PC-9 (cell line): Measurements from ENCODE around the gene TIMM9. TPM values are rescaled to one million over a fixed set of nuclear protein-coding genes. Genes with fewer than 3 reads are reported as not detected.

Experiments
- BruUV-seq: library from RNA; stranded (reverse); fragments of 400-500 nt; replicated peaks from 2 replicates; lab custom pipeline; 2021; lab: Mats Ljungman, UMichigan
- CTCF ChIA-PET: fragments of 300-600 bp; sonication (Branson Sonifier 250); formaldehyde crosslinking; loops from one replicate; lab custom pipeline; 2022; ENCODE audit warnings: antibody characterized with exemption; lab: Charles Lee
- POLR2A ChIA-PET: fragments of 300-600 bp; sonication (Branson Sonifier 250); formaldehyde crosslinking; loops from one replicate; lab custom pipeline; 2022; ENCODE audit warnings: antibody characterized with exemption; ENCODE audit not compliant: unreplicated experiment; lab: Charles Lee
- DNase-seq, 2 experiments: peaks; one replicate each; pipeline versions ENCODE4 v3.0.0 to v3.0.0-alpha.2; 2015 to 2022; ENCODE audit warnings: mixed read lengths in 1 of 2
- H2AFZ ChIP-seq: fragments of 200-600 bp; sonication (generic); 2 replicates; pipeline ENCODE4 v1.8.1; 2017; ENCODE audit warnings: antibody characterized with exemption
- H3F3A ChIP-seq: fragments of 200-600 bp; sonication (generic); 2 replicates; pipeline ENCODE4 v1.8.1; 2017; ENCODE audit warnings: antibody characterized with exemption, mild to moderate bottlenecking, low read depth; ENCODE audit not compliant: insufficient read depth
- H3K27ac ChIP-seq: fragments of 200-600 bp; sonication (generic); 2 replicates; pipeline ENCODE4 v1.6.1; 2016; ENCODE audit warnings: mixed run types
- H3K27me3 ChIP-seq: fragments of 200-600 bp; sonication (generic); 2 replicates; pipeline ENCODE4 v1.6.1; 2016; ENCODE audit warnings: low read depth, mixed run types; ENCODE audit not compliant: insufficient read depth
- H3K36me3 ChIP-seq: fragments of 200-600 bp; sonication (generic); 2 replicates; pipeline ENCODE4 v1.6.1; 2016; ENCODE audit warnings: low read depth, mixed run types
- H3K4me1 ChIP-seq: fragments of 200-600 bp; sonication (generic); replicated peaks from 2 replicates; pipeline ENCODE4 v1.6.1; 2016; ENCODE audit warnings: mixed run types; ENCODE audit not compliant: insufficient read depth
- H3K4me2 ChIP-seq: fragments of 200-600 bp; sonication (generic); 2 replicates; pipeline ENCODE4 v1.6.1; 2017; ENCODE audit warnings: mixed run types
- H3K4me3 ChIP-seq: fragments of 200-600 bp; sonication (generic); 2 replicates; pipeline ENCODE4 v1.6.1; 2016; ENCODE audit warnings: mixed run types
- H3K79me2 ChIP-seq: fragments of 200-600 bp; sonication (generic); 2 replicates; pipeline ENCODE4 v1.6.1; 2017; ENCODE audit warnings: low read depth, mixed run types
- H3K9me2 ChIP-seq: fragments of 200-600 bp; sonication (generic); 2 replicates; pipeline ENCODE4 v1.8.1; 2017; ENCODE audit warnings: mild to moderate bottlenecking; ENCODE audit not compliant: insufficient read depth
- H3K9me3 ChIP-seq: fragments of 200-600 bp; sonication (generic); 2 replicates; pipeline ENCODE4 v1.8.1; 2016; ENCODE audit warnings: low read depth; ENCODE audit not compliant: insufficient read depth
- H4K20me1 ChIP-seq: fragments of 200-600 bp; sonication (generic); 2 replicates; pipeline ENCODE4 v1.8.1; 2017; ENCODE audit not compliant: insufficient read depth
- EZH2 ChIP-seq: fragments of 200-600 bp; sonication (generic); IDR thresholded peaks from 2 replicates; pipeline ENCODE4 v1.8.0; 2017; ENCODE audit warnings: antibody characterized with exemption, low read depth
- intact Hi-C: fragments of 100-400 bp; cut with micrococcal nuclease; formaldehyde crosslinking; loops from one replicate; pipeline ENCODE4 v1.10.0; 2022; ENCODE audit not compliant: unreplicated experiment
- total RNA-seq: library from RNA; stranded (reverse); gene quantifications from 2 replicates; pipeline ENCODE4 v1.2.3, GENCODE V29; 2021
- TF ChIP-seq, protein P1 (sequence below): fragments of 200-600 bp; sonication (generic); conservative IDR thresholded peaks from 2 replicates; pipeline ENCODE4 v1.6.1; 2017; ENCODE audit warnings: mixed run types, antibody characterized with exemption, mild to moderate bottlenecking, moderate library complexity

Gene TIMM9
- total RNA-seq, 1 experiment from 2014 or later = 37.0 TPM

DNA sequence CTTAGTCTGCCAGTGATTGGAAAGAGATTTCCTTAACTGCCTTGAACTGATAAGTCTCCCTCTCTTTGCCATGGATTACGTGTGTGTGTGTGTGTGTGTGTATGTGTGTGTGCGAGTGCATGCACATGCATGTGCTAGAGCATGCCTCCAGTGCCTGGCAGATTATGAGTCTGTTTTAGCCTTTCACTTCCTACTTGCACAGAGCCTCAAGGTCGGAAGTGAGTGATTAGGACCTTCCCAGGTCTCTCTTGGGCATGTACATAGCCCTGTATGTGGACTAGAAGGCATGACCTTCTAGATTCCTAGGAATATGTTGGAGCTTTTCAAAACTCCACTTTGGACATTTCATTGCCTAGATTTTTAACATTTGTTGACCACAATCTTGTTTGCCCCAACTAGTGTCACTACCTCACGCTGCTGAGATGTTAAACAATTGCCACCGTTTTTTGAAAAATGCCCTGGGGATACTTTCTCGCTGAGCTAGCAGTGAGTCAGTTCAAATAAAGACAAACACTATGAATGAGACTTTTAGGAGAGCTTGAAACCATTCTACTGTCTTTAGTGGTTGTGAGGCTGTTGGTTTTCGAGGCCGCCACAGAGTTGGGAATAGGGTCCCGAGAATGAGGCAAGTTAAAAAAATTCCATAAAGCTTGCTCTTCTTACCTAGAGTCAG is 28.4 kb upstream of the TIMM9 start:
- peak; percentile 53 to 84 for DNase-seq
- H3K4me2 ChIP-seq = peak overlapping the region; percentile 60
- intact Hi-C loops = no loop called here
- H3K4me1 ChIP-seq = peaks cover 19% of the 10 kb centered on the region
- H2AFZ ChIP-seq = no peak overlapping the region
- 0 out of 2 replicates have a peak overlapping the region, but pooled peaks have one; percentile 7 for H3K4me3 ChIP-seq
- no peaks in the 10 kb centered on the region for H3K36me3 ChIP-seq
- no peaks in the 10 kb centered on the region for H3K9me2 ChIP-seq
- H3F3A ChIP-seq = peaks cover 16% of the 10 kb centered on the region
- CTCF ChIA-PET = no interaction called here
- POLR2A ChIA-PET = interaction anchor here (0.5 to 0.7 kb wide), 3 partner anchors 126 to 890 kb away, joined by 3 to 9 read pairs (median 4); no protein-coding TSS in a partner anchor
- no peak for TF ChIP-seq EZH2
- TF ChIP-seq, protein P1, sequence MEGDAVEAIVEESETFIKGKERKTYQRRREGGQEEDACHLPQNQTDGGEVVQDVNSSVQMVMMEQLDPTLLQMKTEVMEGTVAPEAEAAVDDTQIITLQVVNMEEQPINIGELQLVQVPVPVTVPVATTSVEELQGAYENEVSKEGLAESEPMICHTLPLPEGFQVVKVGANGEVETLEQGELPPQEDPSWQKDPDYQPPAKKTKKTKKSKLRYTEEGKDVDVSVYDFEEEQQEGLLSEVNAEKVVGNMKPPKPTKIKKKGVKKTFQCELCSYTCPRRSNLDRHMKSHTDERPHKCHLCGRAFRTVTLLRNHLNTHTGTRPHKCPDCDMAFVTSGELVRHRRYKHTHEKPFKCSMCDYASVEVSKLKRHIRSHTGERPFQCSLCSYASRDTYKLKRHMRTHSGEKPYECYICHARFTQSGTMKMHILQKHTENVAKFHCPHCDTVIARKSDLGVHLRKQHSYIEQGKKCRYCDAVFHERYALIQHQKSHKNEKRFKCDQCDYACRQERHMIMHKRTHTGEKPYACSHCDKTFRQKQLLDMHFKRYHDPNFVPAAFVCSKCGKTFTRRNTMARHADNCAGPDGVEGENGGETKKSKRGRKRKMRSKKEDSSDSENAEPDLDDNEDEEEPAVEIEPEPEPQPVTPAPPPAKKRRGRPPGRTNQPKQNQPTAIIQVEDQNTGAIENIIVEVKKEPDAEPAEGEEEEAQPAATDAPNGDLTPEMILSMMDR = no peak
- no peaks in the 10 kb centered on the region for H3K27me3 ChIP-seq
- H3K27ac ChIP-seq = peak overlapping the region; percentile 24
- no peaks in the 10 kb centered on the region for H3K79me2 ChIP-seq
- no peaks in the 10 kb centered on the region for H4K20me1 ChIP-seq
- no TSS peak for BruUV-seq
- no peaks in the 10 kb centered on the region for H3K9me3 ChIP-seq

DNA sequence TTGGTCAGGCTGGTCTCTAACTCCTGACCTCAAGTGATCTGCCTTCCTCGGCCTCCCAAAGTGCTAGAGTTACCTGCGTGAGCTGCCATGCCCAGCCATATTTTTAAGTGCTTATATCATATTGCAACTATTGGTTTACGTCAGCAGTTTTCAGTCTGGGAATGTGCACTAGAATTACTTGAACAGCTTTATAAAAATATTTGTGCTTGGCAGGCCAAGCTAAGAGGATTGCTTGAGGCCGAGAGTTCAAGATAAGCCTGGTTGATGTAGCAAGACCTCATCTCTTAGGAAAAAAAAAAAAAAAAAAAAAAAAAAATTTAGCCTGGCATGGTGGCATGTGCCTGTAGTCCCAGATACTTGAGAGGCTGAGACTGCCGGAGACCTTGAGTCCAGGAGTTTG is 17.3 kb upstream of the TIMM9 start:
- no peaks in the 10 kb centered on the region for H3K9me2 ChIP-seq
- 0 out of 2 replicates have a peak, but pooled peaks cover 3% of the 10 kb centered on the region for H3K36me3 ChIP-seq
- H3K4me3 ChIP-seq = no peak overlapping the region
- H2AFZ ChIP-seq = no peak overlapping the region
- CTCF ChIA-PET = no interaction called here
- DNase-seq = no peak
- BruUV-seq = no TSS peak
- H3K27me3 ChIP-seq = no peaks in the 10 kb centered on the region
- no peak overlapping the region for H3K27ac ChIP-seq
- H3K4me2 ChIP-seq = no peak overlapping the region
- POLR2A ChIA-PET = no interaction called here
- no peak for TF ChIP-seq EZH2
- TF ChIP-seq, protein P1 = no peak
- no peaks in the 10 kb centered on the region for H3K79me2 ChIP-seq
- intact Hi-C loops = no loop called here
- no peaks in the 10 kb centered on the region for H3F3A ChIP-seq
- H3K4me1 ChIP-seq = no peaks in the 10 kb centered on the region
- no peaks in the 10 kb centered on the region for H4K20me1 ChIP-seq
- H3K9me3 ChIP-seq = no peaks in the 10 kb centered on the region

DNA sequence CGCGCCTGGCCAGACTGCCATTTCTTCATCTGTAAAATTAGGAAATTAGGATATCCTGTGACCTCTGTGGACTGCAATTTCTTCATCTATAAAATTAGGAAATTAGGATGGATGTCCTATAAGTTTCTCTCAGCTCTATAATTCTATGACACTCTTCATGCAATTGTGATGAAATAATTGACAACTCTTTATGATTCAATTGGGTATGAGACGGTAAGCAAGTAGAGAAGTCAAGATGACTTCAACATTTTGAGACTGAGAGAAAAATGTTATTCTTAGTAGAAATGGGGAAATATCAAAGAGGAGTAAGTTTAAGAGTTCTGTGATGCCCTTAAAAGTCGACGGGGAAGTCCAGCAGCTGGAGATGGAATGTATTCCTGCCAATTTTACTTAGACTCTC is 12.1 kb upstream of the TIMM9 start:
- Histone ChIP-seq H3K9me3 (no peaks in the 10 kb centered on the region), H3K4me3 (no peak overlapping the region), H3K4me2 (no peak overlapping the region), H3K9me2 (no peaks in the 10 kb centered on the region), H3K79me2 (no peaks in the 10 kb centered on the region), H3K27me3 (no peaks in the 10 kb centered on the region), H4K20me1 (no peaks in the 10 kb centered on the region), H3K27ac (no peak overlapping the region), H3K4me1 (no peaks in the 10 kb centered on the region), H2AFZ (no peak overlapping the region), H3K36me3 (0 out of 2 replicates have a peak, but pooled peaks cover 3% of the 10 kb centered on the region), H3F3A (no peaks in the 10 kb centered on the region)
- BruUV-seq = no TSS peak
- ChIA-PET CTCF (no interaction called here), POLR2A (no interaction called here)
- DNase-seq = no peak
- no peak for TF ChIP-seq EZH2
- TF ChIP-seq, protein P1 = no peak
- intact Hi-C loops = no loop called here
